GM21526 (cell line): ENCODE data around the gene ADARB2.

Experiments used
- ATAC-seq: cut with Tn5 transposase; IDR thresholded peaks from one replicate; pipeline ENCODE4 v1.9.1; 2021; ENCODE audit warnings: moderate library complexity; ENCODE audit not compliant: unreplicated experiment, low FRiP score

ADARB2 gene

GRCh38 chr10:1287487-1287886 is 449.8 kb downstream of the ADARB2 start:
- no peak for ATAC-seq

- no peak for ATAC-seq
These were observed 453.2 kb downstream of the ADARB2 start for GRCh38 chr10:1284076-1284475.

- ATAC-seq = no peak
These were observed 455.9 kb downstream of the ADARB2 start for GRCh38 chr10:1281405-1281782.

DNA sequence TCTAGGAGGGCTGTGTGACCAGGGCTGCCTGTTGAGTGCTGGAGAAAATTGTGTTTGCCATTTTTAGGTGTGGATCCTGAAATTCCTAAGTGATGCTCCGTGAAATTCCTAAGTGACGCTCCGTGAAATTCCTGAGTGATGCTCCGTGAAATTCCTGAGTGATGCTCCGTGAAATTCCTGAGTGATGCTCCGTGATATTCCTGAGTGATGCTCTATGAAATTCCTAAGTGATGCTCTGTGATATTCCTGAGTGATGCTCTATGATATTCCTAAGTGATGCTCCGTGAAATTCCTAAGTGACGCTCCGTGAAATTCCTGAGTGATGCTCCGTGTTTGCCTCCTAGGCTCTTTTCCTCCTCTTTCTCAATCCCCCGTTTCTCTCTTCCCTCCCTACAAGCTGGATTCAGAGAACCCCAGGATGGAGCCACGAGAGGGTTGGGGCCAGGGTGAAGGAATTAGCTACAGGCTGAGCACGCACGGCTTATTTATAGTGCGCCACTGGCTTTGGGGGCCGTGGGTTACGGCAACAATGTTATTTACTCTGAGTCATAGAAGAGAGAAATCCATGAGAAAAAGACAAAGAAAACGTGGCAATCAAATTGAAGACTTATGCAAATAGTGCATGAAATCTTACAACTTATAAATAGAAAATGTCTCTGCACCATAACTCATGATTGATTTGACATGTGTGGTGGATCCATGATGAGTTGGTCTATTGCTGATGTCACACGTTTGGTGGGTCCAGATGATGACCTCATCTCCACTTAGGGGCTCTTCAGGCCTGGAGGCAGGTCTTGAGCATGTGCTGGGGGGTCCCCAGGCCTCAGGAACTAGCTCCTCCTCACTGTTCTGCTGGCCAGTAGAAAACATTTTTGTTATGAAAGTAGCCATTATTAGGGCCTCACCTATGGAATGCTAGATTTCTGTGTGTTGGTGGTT is 456.6 kb downstream of the ADARB2 start:
- ATAC-seq = no peak

GRCh38 chr10:1278306-1278705 is 459.0 kb downstream of the ADARB2 start:
- no peak for ATAC-seq

DNA sequence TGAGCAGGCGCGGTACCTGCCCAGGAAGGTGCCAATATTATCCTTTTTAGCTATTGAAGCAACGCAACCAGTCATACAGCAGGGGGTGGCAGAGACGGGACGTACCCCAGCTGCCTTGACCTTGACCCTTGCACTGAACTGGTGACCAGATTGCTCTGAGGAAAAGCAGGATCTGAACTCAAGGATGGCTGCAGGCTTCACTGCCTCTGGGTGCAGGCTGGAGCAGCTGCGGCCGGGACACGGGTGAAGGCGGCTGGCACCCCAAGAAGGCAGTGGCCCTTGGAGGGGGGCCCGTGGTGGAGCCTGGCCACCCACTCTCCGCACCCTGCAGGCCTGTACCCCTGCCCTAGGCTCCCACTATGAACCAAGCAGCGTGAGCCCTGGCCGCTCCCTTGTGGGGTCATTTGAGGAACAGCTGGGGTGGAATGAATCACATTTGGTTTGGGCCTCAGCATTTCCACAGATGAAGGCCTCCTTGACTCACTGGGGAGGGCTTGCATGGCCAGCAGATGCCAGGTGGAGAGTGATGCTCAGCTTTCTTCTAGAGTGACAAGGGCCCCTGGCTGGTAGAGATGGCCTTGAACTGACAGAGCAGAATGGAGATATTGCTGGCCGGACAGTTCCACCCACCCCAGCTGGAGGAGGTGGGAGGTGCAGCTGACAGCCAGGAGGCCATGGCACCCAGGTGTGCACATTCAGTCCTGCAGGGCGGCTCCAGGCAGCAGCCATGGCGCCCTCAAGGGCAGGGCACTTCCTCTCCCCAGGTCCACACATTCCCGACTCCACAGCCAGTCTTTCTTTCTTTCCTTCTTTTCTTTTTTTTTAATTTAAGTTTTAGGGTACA is 462.4 kb downstream of the ADARB2 start:
- no peak for ATAC-seq

DNA sequence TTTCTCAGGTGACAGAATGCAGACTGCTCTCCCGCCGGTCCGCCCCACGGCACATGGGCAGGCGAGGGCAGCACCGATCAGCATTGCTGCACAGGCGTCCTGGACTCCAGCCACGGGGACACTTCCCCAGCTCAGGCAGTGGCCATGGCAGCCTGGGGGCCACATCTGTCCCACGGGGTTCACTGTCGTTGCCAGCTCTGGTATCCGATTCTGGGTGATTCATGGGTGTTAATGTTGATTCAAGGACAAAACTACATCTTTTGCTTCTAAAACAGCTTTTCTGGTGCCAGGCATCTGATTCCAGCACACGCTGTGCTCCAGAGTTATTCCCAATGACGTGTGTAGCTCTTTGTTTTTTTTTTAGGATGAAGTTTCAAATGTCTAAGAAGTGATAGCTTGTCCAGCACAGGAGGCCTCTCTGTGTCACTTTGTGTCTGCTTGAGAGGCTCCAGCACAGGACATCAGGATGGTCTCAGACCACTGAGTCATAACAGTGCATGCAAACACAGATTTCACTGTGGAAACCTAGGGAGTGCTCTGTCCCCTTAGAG is 463.1 kb downstream of the ADARB2 start:
- no peak for ATAC-seq

DNA sequence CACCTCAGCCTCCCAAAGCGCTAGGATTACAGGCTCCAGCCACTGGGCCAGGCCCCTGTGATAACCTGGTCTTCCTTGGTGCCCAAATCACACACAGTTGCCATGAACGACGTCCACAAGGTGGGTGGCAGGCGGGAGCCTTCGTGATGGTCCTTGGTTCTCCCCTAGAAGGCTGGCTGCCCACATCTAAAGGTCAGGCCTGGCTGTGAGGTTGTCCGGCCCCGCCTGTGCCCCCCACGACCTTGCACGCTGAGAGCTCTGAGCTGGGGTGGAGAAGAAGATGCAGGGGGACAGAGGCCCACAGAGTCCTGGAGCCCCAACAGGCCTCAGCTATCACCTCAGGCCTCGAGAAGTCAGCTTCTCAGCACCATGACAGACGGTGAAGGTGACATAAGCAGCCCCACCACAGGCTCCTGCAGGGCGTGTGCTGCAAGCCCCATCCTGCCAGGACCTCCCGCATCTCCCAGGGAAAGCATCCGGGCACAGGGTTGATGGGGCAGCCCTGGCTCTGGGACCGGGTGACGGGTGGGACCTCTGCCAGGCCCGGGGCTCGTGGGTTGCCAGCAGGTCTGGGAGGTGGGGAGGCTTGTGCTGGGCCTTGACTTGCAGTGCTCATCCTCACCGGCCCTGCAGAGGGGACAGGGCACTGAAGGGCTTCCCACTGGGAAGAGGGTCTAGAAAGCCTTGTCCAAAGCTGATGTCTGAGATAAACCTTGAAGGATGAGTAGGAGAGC is 463.8 kb downstream of the ADARB2 start:
- no peak for ATAC-seq

GRCh38 chr10:1272777-1273161 is 464.6 kb downstream of the ADARB2 start:
- no peak for ATAC-seq

DNA sequence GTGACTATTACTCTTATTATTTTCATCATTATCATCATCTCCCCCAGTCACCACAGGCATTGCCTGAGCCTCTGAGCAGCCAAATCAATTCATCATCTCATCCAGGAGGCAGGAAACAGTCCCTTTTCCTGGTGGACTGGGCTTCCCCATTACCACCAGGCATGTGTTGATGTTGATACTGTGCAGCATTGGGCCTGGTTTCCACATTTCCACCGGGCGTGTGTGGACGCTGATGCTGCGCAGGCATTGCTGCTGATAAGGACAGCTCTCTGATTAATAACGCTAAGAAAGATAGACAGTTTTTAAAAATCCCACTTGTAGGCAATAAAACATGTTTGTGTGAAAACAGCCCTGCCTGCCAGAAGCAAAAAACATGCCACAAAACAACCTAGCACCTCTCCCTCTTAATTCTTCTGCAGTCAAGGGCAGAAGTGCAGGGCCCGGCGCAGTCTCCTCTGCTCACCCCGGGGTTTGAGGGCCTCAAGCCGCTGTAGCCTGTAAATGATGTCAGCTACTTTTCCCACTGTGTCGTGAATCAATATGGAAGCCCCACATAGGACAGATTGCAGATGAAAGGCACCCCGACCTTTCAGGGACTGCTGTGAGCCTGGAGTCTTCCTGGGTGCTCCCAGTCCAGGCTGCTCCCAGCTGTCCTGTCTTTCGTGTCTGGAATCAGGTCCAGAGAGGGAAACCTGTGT is 465.1 kb downstream of the ADARB2 start:
- ATAC-seq = no peak

DNA sequence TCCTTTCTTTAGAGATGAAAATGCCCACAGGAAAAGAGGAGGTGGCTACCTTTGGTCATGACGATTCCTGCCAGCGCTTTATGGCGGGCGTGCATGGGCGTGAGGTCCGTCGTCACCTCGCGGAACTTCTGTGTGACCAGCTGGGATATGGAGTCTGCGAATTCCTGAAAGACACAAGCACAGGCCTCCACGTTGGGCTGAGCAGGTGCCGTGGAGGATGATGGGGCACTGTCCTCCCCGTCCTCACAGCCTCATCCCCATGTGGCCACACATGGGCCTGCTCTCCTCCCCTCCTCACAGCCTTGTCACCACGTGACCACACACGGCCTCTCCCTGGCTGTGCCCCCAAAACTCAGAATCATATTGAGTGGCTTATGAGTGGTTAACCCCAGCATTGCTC is 466.4 kb downstream of the ADARB2 start:
- ATAC-seq = no peak

GRCh38 chr10:1270490-1270889 is 466.8 kb downstream of the ADARB2 start:
- ATAC-seq = no peak

DNA sequence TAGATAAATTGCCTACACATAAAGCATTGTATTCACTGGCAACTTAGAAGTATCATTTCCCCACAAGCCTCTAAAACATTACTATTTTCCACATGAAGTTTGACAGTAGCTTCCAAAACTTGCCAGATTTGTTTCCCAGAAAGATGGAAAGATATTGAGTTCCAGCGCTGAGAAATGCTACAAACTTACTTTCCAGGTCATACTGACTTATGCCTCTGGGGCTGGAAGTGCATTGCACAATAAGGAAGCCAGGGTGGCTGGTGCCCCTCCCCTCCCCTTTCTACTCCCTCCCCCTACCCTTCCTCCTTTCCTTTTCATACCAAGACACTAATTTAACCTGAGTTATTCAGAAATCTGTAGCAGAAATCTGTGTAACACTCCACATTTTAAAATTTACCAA is 468.5 kb downstream of the ADARB2 start:
- ATAC-seq = no peak

- no peak for ATAC-seq
These were observed 469.8 kb downstream of the ADARB2 start for GRCh38 chr10:1267568-1267967.

DNA sequence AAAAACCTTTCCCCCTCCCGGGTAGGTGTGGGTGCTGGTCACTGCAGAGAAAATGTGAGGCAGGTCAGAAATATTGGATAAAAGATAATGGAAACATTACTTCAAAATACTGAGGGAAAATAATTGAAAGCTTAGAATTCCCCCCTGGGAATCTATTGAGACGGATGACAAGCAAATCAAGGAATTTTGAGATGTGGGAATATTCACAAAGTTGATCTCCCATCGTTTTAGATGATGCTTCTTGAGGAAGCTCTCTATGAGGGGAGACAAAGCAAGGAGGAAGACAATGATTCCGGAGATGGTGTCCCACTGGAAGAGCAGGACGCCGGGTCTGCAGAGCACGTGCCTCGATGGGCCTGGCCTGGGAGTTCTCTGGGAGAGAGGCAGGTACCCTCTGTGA is 470.2 kb downstream of the ADARB2 start:
- no peak for ATAC-seq

DNA sequence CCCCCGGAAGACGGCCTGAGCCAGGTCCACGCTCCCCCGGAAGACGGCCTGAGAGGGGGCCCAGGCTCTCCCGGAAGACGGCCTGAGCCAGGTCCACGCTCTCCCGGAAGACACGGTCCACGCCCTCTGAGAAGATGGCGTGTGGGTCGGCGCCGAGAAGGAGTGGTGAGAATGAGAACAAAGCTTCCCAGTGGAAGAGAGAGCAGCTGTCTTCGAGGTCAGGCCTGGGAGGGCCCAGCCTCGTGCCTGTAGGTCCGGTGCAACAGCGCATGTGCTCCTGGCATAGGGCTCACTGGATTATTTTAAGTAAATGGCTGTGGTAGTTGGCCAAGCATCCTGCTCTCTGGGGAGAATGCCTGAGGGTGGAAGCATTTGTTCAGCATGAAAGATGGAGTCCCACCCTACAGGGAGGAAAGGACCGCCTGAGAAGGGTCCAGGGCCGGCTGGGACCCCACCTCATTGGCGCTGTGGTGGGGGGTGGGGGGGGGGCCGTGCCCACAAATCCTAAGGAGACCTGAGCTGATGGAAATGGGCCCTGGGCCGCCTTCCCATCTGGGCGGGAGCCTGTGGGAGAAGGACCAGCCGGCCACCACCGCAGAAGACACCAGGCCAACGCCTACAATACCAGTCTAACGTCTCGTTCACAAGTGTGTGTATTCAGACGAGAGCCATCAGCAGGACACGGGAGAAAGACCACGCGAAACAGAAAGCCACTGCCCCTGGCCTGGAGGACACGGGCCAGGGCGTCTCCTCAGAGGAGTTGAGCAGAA is 471.1 kb downstream of the ADARB2 start:
- no peak for ATAC-seq

DNA sequence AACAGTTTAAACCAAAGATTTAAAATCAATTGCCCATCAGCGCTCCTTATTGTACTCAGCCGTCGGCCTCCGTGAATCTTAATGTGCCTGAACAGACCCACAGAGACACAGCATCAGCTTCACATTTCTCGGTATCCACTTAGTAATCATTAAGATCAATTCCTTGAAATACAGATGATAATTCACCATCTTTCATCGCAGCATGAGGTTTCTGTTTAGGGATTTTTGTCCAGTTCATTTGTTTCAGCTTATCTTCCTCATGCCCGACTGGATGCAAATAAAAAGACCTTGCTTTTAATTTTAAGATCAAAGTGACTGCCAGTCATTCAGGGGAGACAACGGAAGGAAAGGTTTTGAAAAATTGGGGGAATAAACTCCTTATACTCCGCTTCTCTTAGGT is 473.3 kb downstream of the ADARB2 start:
- ATAC-seq = no peak

DNA sequence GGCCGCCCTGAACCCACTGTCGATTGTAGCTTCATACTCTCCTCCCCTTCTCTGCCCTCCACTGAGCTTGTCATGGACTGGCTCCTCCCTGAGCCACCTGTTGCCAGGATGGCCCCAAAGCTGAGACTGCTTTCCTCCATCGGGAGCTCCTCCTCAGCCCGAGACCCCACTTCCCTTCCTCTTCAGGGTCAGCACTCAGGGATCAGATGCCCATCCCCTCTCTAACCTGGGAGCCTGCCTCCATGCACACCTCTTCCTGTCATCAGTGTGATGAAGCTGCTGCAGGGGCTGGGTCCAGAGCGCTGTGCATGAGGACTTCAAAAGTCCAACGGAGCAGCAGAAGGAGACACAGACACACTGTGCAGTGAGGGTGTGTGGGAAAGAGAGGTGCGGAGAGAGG is 480.1 kb downstream of the ADARB2 start:
- no peak for ATAC-seq

GRCh38 chr10:1256432-1256725 is 480.9 kb downstream of the ADARB2 start:
- no peak for ATAC-seq
